GDM1 (cell line): ENCODE data around the gene CAPZA3.
"Not testable (repeated sequence)": the region's sequence is repeated elsewhere in the genome, so short reads cannot be mapped to it uniquely, and the experiment has no call there.

Experiments
- DNase-seq: peaks from one replicate; lab custom pipeline; 2025; lab: John Stamatoyannopoulos, UW

CAPZA3 gene

DNA sequence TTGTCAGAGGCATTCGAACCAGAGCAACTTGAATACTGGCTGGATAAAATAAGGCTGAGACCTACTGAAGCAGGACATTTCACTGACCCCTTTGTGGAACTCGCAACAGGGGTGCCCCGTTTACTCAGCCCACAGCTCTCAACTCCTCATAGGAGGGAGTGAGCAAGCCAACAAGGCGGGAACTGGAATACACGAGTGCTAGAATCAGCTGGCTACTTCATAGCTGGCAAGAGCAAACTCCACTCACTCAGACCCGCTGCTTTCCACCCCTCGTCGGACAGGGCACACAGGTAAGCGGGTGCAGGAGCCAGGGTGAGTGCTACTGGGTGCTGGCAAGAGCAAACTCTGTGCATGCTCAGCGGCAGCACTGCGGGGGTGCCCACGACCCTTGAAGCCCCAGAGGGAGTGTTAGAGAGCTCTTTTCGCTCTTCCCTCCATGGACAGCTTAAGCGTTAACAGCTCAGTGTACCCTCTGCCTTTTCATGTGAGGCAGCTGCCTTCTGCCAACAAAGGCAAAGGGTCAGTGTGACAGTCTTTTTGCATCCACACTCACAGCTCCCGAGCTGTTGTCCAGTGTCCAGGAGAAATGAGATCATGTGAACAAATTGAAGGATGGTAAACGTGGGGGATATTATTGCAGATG lies 15.7 kb downstream of the CAPZA3 start:
- no peak for DNase-seq

DNA sequence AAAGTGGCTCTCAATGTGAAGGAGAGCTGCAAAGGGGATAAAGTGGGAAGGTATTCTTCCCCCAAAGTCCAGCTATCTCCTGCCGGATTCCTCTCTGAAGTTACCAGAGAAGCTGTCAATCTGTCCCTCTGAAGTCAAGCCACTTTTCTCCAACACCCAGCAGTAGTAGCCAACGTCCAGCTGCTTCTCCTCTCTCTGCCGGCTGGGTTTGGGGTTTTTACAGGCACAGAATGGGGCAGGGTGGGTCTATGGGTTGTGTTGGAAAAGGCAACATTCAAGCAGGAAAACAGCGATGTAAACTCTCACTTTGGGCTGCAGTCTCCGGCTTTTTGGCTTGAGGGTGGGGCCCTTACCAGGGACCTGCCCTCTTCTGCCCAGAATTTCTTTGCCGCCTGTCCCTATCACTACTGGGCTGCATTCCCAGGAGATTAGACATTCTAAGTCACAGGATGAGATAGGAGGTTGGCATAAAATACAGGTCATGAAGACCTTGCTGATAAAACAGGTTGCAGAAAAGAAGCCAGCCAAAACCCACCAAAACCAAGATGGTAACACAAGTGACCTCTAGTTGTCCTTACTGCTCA lies 16.3 kb downstream of the CAPZA3 start:
- no peak for DNase-seq

DNA sequence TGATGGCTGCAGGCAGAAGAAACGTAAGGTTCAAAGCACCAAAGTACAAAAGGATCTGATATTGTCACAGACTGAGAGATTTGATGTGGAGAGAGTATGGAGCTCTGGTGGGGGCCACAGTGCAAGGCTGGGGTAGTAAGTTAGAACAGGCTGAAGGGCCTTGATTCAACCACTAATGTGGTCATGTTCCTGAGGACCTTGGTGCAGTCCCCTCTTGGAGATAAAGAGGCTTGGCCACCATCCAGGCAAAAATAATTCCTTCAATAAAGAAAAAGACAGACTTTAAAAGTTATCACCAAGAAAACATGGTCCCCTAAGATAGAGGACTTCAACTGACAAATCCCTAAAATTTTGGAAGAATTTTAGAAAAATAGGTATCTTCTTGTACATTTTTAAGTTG lies 17.4 kb downstream of the CAPZA3 start:
- DNase-seq: no peak

DNA sequence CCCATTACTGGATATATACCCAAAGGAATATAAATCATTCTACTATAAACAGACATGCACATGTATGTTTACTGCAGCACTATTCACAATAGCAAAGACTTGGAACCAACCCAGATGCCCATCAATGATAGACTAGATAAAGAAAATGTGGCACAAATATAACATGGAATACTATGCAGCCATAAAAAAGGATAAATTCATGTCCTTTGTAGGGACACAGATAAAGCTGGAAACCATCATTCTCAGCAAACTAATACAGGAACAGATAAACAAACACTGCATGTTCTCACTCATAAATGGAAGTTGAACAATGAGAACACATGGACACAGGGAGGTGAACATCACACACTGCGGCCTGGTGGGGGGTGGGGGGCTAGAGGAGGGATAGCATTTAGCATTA lies 28.6 kb downstream of the CAPZA3 start:
- DNase-seq: not testable (repeated sequence)

DNA sequence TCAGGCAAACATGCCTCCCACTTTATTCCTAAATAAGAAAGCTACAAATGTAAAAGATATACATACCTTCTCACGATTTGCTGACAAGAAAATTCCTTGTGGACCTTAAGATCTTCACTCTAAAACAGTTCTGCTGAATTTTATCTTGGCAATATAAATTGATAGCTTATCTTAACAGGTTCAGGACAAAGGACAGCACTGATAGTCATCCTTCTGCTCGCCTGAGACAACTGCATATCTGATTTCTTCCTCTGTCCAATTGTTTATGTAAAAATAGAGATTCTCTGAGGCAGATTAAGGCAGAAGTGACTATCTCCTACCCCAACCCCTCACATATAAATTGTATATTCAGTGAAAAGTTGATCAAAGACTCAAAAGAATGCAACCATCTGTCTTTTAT lies 44.9 kb downstream of the CAPZA3 start:
- DNase-seq: no peak

DNA sequence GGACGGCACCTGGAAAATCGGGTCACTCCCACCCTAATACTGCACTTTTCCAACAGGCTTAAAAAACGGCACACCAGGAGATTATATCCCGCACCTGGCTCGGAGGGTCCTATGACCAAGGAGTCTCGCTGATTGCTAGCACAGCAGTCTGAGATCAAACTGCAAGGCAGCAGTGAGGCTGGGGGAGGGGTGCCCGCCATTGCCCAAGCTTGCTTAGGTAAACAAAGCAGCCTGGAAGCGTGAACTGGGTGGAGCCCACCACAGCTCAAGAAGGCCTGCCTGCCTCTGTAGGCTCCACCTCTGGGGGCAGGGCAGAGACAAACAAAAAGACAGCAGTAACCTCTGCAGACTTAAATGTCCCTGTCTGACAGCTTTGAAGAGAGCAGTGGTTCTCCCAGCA lies 47.5 kb downstream of the CAPZA3 start:
- not testable (repeated sequence) for DNase-seq
